ENCODE measurements around the gene OR5AS1. TPM values are rescaled to one million over a fixed set of nuclear protein-coding genes. Genes with fewer than 3 reads are reported as not detected.

The OR5AS1 gene
- not detected in 2 replicates for total RNA-seq

GRCh38 chr11:56027354-56027753, at the start of gene OR5AS1:
Gene OR5AS1 (plus strand): TSS chr11:56027654. CDS start chr11:56030419, 2,765 bp downstream.

GRCh38 chr11:55994525-55994924, 32.9 kb upstream of the OR5AS1 start, which contains the start of gene OR5F1:
Gene OR5F1 (minus strand): TSS chr11:55994625. CDS start chr11:55994625, 0 bp downstream.

Other genes starting within 250 kb of the OR5AS1 start
- not detected in 2 replicates for gene OR5D14, start 232.1 kb upstream of the OR5AS1 start, total RNA-seq
- not detected in 2 replicates for gene OR5L1, start 216.3 kb upstream of the OR5AS1 start, total RNA-seq
- gene OR5D18, start 208.0 kb upstream of the OR5AS1 start, total RNA-seq, result not detected in 2 replicates
- gene OR5L2, start 200.4 kb upstream of the OR5AS1 start, total RNA-seq, result not detected in 2 replicates
- not detected in 2 replicates for gene OR5D16, start 188.9 kb upstream of the OR5AS1 start, total RNA-seq
- gene TRIM51, start 144.4 kb upstream of the OR5AS1 start, total RNA-seq, result not detected in 2 replicates
- gene OR5W2, start 113.1 kb upstream of the OR5AS1 start, total RNA-seq, result not detected in 2 replicates
- gene OR5I1, start 91.3 kb upstream of the OR5AS1 start, total RNA-seq, result not detected in 2 replicates
- gene OR10AG1, start 57.7 kb upstream of the OR5AS1 start, total RNA-seq, result not detected in 2 replicates
- gene OR5F1, start 33.0 kb upstream of the OR5AS1 start, total RNA-seq, result not detected in 2 replicates
- not detected in 2 replicates for gene OR8I2, start 65.7 kb downstream of the OR5AS1 start, total RNA-seq
- gene OR8H2, start 76.0 kb downstream of the OR5AS1 start, total RNA-seq, result not detected in 2 replicates
- not detected in 2 replicates for gene OR8H3, start 94.7 kb downstream of the OR5AS1 start, total RNA-seq
- not detected in 2 replicates for gene OR8J3, start 112.5 kb downstream of the OR5AS1 start, total RNA-seq
- not detected in 2 replicates for gene OR8K5, start 132.7 kb downstream of the OR5AS1 start, total RNA-seq
- gene OR5J2, start 149.0 kb downstream of the OR5AS1 start, total RNA-seq, result not detected in 2 replicates
- not detected in 2 replicates for gene OR5T2, start 206.6 kb downstream of the OR5AS1 start, total RNA-seq
- not detected in 2 replicates for gene OR5T3, start 224.6 kb downstream of the OR5AS1 start, total RNA-seq
- not detected in 2 replicates for gene OR5T1, start 246.5 kb downstream of the OR5AS1 start, total RNA-seq

Data from placental pericyte (primary cell).